GM18517 (cell line): ENCODE results near the gene PRSS27.
A peak's percentile ranks its signal among the peaks of the same experiment; 100 is the strongest.
"Not testable (repeated sequence)": the region's sequence is repeated elsewhere in the genome, so short reads cannot be mapped to it uniquely, and the experiment has no call there.

Experiments used
- ATAC-seq: cut with Tn5 transposase; IDR thresholded peaks from one replicate; pipeline ENCODE4 v1.9.1; 2021; ENCODE audit warnings: mild to moderate bottlenecking, moderate library complexity; ENCODE audit not compliant: unreplicated experiment

Gene PRSS27

GRCh38 chr16:2698103-2698870 is 21.7 kb downstream of the PRSS27 start:
- ATAC-seq = no peak

GRCh38 chr16:2697401-2697948 is 22.5 kb downstream of the PRSS27 start:
- no peak for ATAC-seq

GRCh38 chr16:2696601-2697250 is 23.3 kb downstream of the PRSS27 start:
- ATAC-seq = not testable (repeated sequence)

GRCh38 chr16:2692948-2693651 is 26.9 kb downstream of the PRSS27 start:
- ATAC-seq = no peak

- ATAC-seq = no peak
Measured at GRCh38 chr16:2692251-2692947, 27.6 kb downstream of the PRSS27 start.

GRCh38 chr16:2691491-2692248 is 28.4 kb downstream of the PRSS27 start:
- ATAC-seq = no peak

GRCh38 chr16:2690852-2691251 is 29.2 kb downstream of the PRSS27 start:
- no peak for ATAC-seq

- ATAC-seq = no peak
Measured at GRCh38 chr16:2689968-2690801, 29.8 kb downstream of the PRSS27 start.

- ATAC-seq = not testable (repeated sequence)
Measured at GRCh38 chr16:2689422-2689821, 30.6 kb downstream of the PRSS27 start.

- ATAC-seq = no peak
Measured at GRCh38 chr16:2687531-2688308, 32.3 kb downstream of the PRSS27 start.

- ATAC-seq = no peak
Measured at GRCh38 chr16:2686912-2687507, 33.0 kb downstream of the PRSS27 start.

GRCh38 chr16:2686075-2686474 is 33.9 kb downstream of the PRSS27 start:
- not testable (repeated sequence) for ATAC-seq

GRCh38 chr16:2683041-2683440 is 37.0 kb downstream of the PRSS27 start:
- ATAC-seq = not testable (repeated sequence)

GRCh38 chr16:2682209-2683021 is 37.6 kb downstream of the PRSS27 start, which contains the start of gene KCTD5:
Gene KCTD5 (plus strand): TSS chr16:2682523. CDS start chr16:2682549, 26 bp downstream.
- ATAC-seq = peak; percentile 69

GRCh38 chr16:2680360-2680759 is 39.7 kb downstream of the PRSS27 start:
- not testable (repeated sequence) for ATAC-seq

- not testable (repeated sequence) for ATAC-seq
Measured at GRCh38 chr16:2679902-2680301, 40.1 kb downstream of the PRSS27 start.
